Ishikawa (cell line): ENCODE data around the gene JCHAIN.

Experiments used
- CEBPB ChIP-seq: IDR thresholded peaks from 2 replicates; pipeline ENCODE4 v1.6.1; 2012
- CREB1 ChIP-seq: IDR thresholded peaks from 2 replicates; pipeline ENCODE4 v1.6.1; 2012; ENCODE audit warnings: low read depth
- EGR1 ChIP-seq: IDR thresholded peaks from 2 replicates; pipeline ENCODE4 v1.6.1; 2012
- EP300 ChIP-seq: IDR thresholded peaks from 2 replicates; pipeline ENCODE4 v1.6.1; 2012; ENCODE audit warnings: borderline replicate concordance
- FOXM1 ChIP-seq: IDR thresholded peaks from 2 replicates; pipeline ENCODE4 v1.6.1; 2012; ENCODE audit warnings: low read depth, borderline replicate concordance
- NFIC ChIP-seq: IDR thresholded peaks from 2 replicates; pipeline ENCODE4 v1.6.1; 2012
- RAD21 ChIP-seq: IDR thresholded peaks from 2 replicates; pipeline ENCODE4 v1.6.1; 2012; ENCODE audit warnings: low read depth
- TAF1 ChIP-seq: IDR thresholded peaks from 2 replicates; pipeline ENCODE4 v1.6.1; 2012; ENCODE audit warnings: low read depth, mild to moderate bottlenecking
- TCF12 ChIP-seq: IDR thresholded peaks from 2 replicates; pipeline ENCODE4 v1.6.1; 2012; ENCODE audit warnings: low read depth
- TEAD4 ChIP-seq: IDR thresholded peaks from 2 replicates; pipeline ENCODE4 v1.6.1; 2012
- USF1 ChIP-seq: IDR thresholded peaks from 2 replicates; pipeline ENCODE4 v1.6.1; 2012
- YY1 ChIP-seq: IDR thresholded peaks from 2 replicates; pipeline ENCODE4 v1.6.1; 2012; ENCODE audit warnings: low read depth
- ZBTB7A ChIP-seq: IDR thresholded peaks from 2 replicates; pipeline ENCODE4 v1.6.1; 2012; ENCODE audit warnings: low read depth
- TF ChIP-seq, protein P1 (sequence below): IDR thresholded peaks from 2 replicates; pipeline ENCODE4 v1.6.1; 2012
- TF ChIP-seq, protein P2 (sequence below): IDR thresholded peaks from 2 replicates; pipeline ENCODE4 v1.6.1; 2012; ENCODE audit warnings: low read depth, mild to moderate bottlenecking

Gene JCHAIN

DNA sequence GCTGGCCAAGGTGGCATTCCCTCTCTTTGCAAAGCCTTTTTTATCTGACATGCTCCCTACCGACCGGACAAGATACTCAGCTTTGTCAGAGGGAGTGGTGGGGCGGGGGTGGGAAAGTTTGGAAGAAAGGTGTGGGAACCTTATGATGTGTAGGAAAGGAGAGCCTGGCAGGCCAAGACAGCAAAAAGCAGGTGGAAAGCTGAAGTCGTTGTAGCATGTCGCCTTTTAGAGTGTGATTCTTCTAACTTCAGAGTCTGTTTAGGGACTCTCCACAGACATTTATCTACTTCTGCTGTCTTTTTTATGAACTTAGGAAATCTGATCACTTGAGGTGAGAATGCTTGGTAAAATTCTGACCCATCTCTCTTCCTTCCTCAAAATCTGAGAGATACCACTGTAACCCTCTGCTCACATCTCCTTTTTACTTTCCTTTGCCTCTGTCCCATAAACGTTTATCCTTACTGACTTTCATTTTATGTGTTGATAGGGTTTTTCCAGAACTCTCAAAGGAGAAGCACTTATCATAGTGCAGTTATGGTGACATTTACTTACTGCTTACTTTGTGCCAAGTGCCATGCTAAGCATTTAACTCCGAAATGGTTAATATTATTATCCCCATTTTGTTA is 47.3 kb upstream of the JCHAIN start:
- no peak for TF ChIP-seq CREB1
- TF ChIP-seq, protein P1, sequence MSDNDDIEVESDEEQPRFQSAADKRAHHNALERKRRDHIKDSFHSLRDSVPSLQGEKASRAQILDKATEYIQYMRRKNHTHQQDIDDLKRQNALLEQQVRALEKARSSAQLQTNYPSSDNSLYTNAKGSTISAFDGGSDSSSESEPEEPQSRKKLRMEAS = no peak
- no peak for TF ChIP-seq EP300
- TF ChIP-seq EGR1 = no peak
- TF ChIP-seq NFIC = no peak
- TF ChIP-seq RAD21 = no peak
- TF ChIP-seq FOXM1 = no peak

DNA sequence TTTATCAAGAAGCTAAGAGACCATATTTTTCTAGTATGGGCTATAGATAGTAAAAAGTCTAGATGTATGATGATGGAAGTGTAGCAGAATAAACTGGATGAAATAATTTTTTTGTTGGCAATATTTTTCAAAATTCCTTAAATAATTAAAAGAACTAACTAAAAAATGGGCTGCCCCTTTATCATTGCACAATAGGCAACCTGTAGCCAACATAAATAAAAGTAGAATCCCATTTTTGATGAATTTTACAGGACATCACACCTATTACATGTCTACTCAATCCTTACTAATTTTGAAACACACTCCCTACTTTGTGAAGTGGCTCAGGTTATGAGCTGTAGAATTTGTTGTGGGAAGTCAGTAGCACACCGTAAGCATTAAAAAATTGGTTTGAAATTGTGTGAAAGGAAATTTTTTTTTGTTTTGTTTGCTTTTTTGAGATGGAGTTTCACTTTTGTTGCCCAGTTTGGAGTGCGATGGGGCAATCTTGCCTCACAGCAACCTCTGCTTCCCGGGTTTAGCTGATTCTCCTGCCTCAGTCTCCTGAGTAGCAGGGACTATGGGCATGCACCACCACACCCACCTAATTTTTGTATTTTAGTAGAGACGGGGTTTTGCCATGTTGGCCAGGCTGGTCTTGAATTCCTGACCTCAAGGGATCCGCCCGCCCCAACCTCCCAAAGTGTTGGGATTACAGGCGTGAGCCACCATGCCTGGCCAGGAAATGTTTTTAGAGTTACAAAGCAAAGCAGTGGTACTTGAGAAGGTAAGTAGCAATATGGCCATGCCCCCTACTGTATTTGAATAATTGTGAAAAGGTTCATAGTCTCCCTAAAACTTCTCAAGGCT is 46.5 kb upstream of the JCHAIN start:
- TF ChIP-seq, protein P2, sequence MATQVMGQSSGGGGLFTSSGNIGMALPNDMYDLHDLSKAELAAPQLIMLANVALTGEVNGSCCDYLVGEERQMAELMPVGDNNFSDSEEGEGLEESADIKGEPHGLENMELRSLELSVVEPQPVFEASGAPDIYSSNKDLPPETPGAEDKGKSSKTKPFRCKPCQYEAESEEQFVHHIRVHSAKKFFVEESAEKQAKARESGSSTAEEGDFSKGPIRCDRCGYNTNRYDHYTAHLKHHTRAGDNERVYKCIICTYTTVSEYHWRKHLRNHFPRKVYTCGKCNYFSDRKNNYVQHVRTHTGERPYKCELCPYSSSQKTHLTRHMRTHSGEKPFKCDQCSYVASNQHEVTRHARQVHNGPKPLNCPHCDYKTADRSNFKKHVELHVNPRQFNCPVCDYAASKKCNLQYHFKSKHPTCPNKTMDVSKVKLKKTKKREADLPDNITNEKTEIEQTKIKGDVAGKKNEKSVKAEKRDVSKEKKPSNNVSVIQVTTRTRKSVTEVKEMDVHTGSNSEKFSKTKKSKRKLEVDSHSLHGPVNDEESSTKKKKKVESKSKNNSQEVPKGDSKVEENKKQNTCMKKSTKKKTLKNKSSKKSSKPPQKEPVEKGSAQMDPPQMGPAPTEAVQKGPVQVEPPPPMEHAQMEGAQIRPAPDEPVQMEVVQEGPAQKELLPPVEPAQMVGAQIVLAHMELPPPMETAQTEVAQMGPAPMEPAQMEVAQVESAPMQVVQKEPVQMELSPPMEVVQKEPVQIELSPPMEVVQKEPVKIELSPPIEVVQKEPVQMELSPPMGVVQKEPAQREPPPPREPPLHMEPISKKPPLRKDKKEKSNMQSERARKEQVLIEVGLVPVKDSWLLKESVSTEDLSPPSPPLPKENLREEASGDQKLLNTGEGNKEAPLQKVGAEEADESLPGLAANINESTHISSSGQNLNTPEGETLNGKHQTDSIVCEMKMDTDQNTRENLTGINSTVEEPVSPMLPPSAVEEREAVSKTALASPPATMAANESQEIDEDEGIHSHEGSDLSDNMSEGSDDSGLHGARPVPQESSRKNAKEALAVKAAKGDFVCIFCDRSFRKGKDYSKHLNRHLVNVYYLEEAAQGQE = no peak
- no peak for TF ChIP-seq NFIC
- TF ChIP-seq USF1 = no peak
- TF ChIP-seq CREB1 = no peak
- TF ChIP-seq, protein P1 = no peak

DNA sequence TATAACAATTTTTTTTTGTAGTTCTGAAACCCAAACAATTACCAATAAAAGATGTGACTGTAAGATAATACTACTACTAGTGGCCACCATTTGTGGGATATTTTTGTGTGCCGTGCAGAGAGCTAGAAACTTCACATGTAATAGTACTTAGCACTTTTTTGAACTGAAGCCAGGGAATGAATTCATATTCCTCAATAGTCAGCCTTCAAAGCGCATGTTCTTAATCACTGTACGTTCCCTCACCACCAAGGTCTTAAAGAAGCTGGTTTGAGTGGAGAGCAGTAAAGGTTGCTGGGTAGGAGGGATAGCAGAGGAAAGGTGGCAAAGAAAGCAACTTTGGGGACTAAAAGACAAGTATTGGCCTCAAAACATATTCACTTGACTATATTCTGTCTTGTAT is 45.8 kb upstream of the JCHAIN start:
- TF ChIP-seq TAF1 (no peak), RAD21 (no peak), TEAD4 (no peak), USF1 (no peak), EP300 (no peak), FOXM1 (no peak), CEBPB (no peak)
- TF ChIP-seq, protein P1 = no peak
- TF ChIP-seq, protein P2 = no peak

- TF ChIP-seq TAF1 (no peak), FOXM1 (no peak), TEAD4 (no peak), CEBPB (no peak), EP300 (no peak), TCF12 (no peak), RAD21 (no peak), NFIC (no peak), EGR1 (no peak), USF1 (no peak), ZBTB7A (no peak), CREB1 (no peak), YY1 (no peak)
- TF ChIP-seq, protein P2 = no peak
- TF ChIP-seq, protein P1 = no peak
Measured at GRCh38 chr4:70711599-70711998, 45.3 kb upstream of the JCHAIN start.
